ENCODE data around the gene VRK1.

DNA sequence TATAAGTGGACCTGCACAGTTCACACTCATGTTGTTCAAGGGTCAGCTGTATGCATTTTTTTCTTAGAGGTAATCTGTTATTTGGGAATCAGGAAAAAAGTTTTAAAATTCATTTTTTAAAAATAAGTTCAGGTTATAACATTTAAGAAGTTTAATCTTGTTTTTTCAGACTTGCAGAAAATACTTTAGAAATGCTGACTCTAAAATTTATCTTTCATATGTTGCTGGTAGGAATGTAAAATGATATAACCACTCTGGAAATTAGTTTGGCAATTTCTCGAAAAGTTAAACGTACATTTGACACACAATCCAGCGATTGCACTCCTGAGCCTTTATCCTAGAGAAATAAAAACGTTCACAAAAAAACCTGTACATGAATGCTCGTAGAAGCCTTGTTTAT, 4.7 kb downstream of the VRK1 start:
- TF ChIP-seq CTCF (IDR thresholded peaks at IDR 0.05) (no peak), EP300 (IDR thresholded peaks at IDR 0.05) (no peak)
